ENCODE data around the gene EPB41L4B. TPM values are rescaled to one million over a fixed set of nuclear protein-coding genes. Genes with fewer than 3 reads are reported as not detected.

The EPB41L4B gene
- total and polyA plus RNA-seq, 2 of the 13 experiments (the other 11 are each of a cell fraction or from before 2014, with no cell fraction given) = 17.6 to 22.1 TPM

GRCh38 chr9:109192732-109193361 lies 128.0 kb downstream of the EPB41L4B start (continued):
- TF ChIP-seq STAG1 (CRISPR knock-in tag; IDR thresholded peaks at IDR 0.05) (peak; percentile 93), JUNB (CRISPR knock-in tag; IDR thresholded peaks at IDR 0.05; ENCODE audit: borderline replicate concordance) (no peak), ARNTL (CRISPR knock-in tag; IDR thresholded peaks at IDR 0.05) (no peak), ZNF563 (CRISPR knock-in tag; IDR thresholded peaks at IDR 0.05) (no peak), SRY (CRISPR knock-in tag; IDR thresholded peaks at IDR 0.05) (no peak), ZNF124 (CRISPR knock-in tag; IDR thresholded peaks at IDR 0.05) (no peak), HOXA7 (CRISPR knock-in tag; IDR thresholded peaks at IDR 0.05) (no peak), MEF2D (CRISPR knock-in tag; IDR thresholded peaks at IDR 0.05) (no peak), ZNF720 (CRISPR knock-in tag; IDR thresholded peaks at IDR 0.05) (no peak), ZNF567 (CRISPR knock-in tag; IDR thresholded peaks at IDR 0.05; ENCODE audit: borderline replicate concordance) (no peak), KLF13 (CRISPR knock-in tag; IDR thresholded peaks at IDR 0.05) (no peak), CENPT (CRISPR knock-in tag; IDR thresholded peaks at IDR 0.05; ENCODE audit: low read depth) (no peak), RAD21 (CRISPR knock-in tag; IDR thresholded peaks at IDR 0.05) (peak; percentile 80), CENPX (CRISPR knock-in tag; IDR thresholded peaks at IDR 0.05) (no peak), ZNF281 (CRISPR knock-in tag; IDR thresholded peaks at IDR 0.05; ENCODE audit: borderline replicate concordance) (peak; percentile 33; the same call in 1 of the 2 replicates), KAT2B (IDR thresholded peaks at IDR 0.05; ENCODE audit: borderline replicate concordance, low read depth, low read length) (no peak), ZNF773 (CRISPR knock-in tag; IDR thresholded peaks at IDR 0.05; ENCODE audit: borderline replicate concordance) (no peak), RXRA (CRISPR knock-in tag; IDR thresholded peaks at IDR 0.05) (0 out of 2 replicates have a peak, but pooled peaks have one; percentile 16), ZBTB46 (CRISPR knock-in tag; IDR thresholded peaks at IDR 0.05; ENCODE audit: borderline replicate concordance) (no peak), ZNF17 (CRISPR knock-in tag; IDR thresholded peaks at IDR 0.05) (no peak), ZNF138 (CRISPR knock-in tag; IDR thresholded peaks at IDR 0.05; ENCODE audit: low read depth) (no peak), ZNF343 (CRISPR knock-in tag; IDR thresholded peaks at IDR 0.05) (no peak), ZNF678 (CRISPR knock-in tag; IDR thresholded peaks at IDR 0.05) (no peak), HMGXB4 (CRISPR knock-in tag; IDR thresholded peaks at IDR 0.05; ENCODE audit: borderline replicate concordance in 1 of 2, low read depth in 1 of 2) (peak; percentile 31 to 36; a peak in 1 of 4 replicates), SALL1 (CRISPR knock-in tag; IDR thresholded peaks at IDR 0.05) (peak; percentile 26; the same call in 1 of the 2 replicates)

Measured in HepG2 (cell line).